Fibroblast of upper back skin (primary cell): ENCODE data around the gene NBPF26.
A peak's percentile ranks its signal among the peaks of the same experiment; 100 is the strongest.
"Not testable (repeated sequence)": the region's sequence is repeated elsewhere in the genome, so short reads cannot be mapped to it uniquely, and the experiment has no call there.

Experiments used
- DNase-seq: peaks from one replicate; pipeline ENCODE4 v3.0.0-alpha.2; 2013

Gene NBPF26

DNA sequence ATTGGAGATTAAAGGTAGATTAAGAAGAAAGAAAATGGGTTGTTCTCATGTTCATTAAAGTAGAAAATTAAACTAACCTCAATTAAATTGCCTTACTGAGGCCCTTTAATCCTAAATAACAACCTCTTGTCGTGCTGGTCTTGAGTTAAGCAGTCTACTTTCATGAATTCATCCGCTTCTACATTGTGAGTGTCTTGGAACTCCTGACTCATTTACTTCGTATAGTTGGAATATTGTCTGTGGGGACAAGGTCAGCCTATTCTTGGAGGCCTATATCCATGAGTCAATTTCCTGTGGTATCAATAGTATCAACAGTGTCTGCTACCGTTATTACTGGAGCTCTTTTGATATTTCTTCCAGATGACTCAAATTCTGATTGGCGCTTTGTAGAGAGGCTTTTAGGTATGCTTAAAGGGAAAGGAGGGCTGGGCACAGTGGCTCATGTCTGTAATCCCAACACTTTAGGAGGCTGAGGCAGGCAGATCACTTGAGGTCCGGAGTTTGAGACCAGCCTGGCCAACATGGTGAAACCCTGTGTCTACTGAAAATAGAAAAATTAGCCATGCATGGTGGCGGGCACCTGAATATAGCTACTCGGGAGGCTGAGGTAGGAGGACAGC is 136.0 kb downstream of the NBPF26 start:
- peak; percentile 64 for DNase-seq

DNA sequence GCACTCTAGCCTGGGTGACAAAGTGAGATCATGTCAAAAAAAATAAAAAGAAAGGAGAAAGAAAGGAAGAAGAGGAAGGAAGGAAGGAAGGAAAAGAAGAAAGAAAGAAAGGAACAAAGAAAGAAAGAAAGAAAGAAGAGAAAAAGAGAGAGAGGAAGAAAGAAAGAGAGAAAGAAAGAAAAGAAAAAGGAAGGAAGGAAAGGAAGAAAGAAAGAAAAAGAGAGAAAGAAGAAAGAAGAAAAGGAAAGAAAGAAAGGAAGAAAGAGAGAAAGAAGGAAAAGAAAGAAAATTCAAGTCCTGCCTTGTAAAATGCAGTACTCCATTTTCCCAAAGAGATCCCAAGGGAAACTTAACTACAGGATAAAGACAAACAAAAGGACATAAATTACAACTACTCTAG is 154.5 kb downstream of the NBPF26 start:
- not testable (repeated sequence) for DNase-seq

DNA sequence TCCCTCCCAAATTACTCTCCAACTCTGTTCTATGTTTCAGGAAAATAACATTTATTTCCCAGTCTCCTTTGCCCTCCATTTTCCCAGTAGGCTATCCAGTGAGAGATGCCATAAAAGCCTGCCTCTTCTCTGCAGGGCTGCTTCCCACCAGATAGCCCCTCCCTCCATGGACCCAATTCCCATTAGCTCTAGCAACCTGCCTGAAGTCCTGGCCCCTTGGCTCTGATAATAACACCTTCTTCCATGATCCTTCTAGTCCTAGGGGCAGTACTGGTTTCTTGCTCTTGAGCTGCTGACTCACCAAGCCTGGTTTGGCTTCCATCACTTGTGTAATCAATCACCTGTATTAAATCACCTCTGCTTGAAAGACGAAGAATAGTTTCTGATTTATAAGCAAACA is 156.3 kb downstream of the NBPF26 start:
- DNase-seq = not testable (repeated sequence)

DNA sequence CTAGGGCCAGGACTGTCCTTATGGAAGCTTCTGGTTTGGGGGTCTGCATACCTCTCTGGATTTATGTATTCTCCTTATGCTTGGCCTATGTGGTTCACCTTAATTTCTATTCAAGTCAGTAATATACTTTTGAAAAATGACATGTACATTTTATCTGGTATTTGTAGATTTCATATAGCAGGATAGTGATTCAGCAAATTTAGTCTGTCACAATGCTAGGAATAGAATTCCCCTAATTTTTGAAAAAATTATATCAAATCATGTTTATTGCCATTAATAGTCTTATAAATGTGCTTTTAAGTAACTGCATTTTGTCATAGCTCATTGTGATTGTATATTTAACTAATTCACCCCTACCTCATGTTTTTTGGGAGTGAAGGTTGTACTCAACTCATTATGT is 158.2 kb downstream of the NBPF26 start:
- DNase-seq = not testable (repeated sequence)
